IMR-90 (cell line): Measurements from ENCODE around the gene UBE2O. TPM values are rescaled to one million over a fixed set of nuclear protein-coding genes. Genes with fewer than 3 reads are reported as not detected.
A peak's percentile ranks its signal among the peaks of the same experiment; 100 is the strongest.

Source experiments
- ATAC-seq: fragments of 200-7000 bp; cut with Tn5 transposase; 2 replicates; pipeline ENCODE4 v1.9.1; 2020; ENCODE audit warnings: low read depth, mild to moderate bottlenecking, moderate library complexity
- BruUV-seq: library from RNA; stranded (reverse); fragments of 400-500 nt; replicated peaks from 2 replicates; lab custom pipeline; 2021; lab: Mats Ljungman, UMichigan
- CTCF ChIA-PET: fragments of 300-600 bp; formaldehyde crosslinking; extraction: SDS; loops from one replicate; lab custom pipeline; 2021; ENCODE audit warnings: antibody characterized with exemption; lab: Yijun Ruan, JAX
- POLR2A ChIA-PET: fragments of 300-600 bp; sonication (Branson Sonifier 250); formaldehyde crosslinking; loops from one replicate; lab custom pipeline; 2022; ENCODE audit warnings: antibody characterized with exemption; ENCODE audit not compliant: unreplicated experiment; lab: Charles Lee
- DNase-seq: peaks from one replicate; pipeline ENCODE4 v3.0.0; 2013
- H2AFZ ChIP-seq: replicated peaks from 2 replicates; pipeline ENCODE3; 2013; ENCODE audit warnings: low read length, mild to moderate bottlenecking; ENCODE audit not compliant: poor library complexity
- H2AK5ac ChIP-seq: 2 replicates; pipeline ENCODE4 v1.6.1; 2013; ENCODE audit warnings: low read depth, low read length, inconsistent platforms
- H2AK9ac ChIP-seq: replicated peaks from 2 replicates; pipeline ENCODE3; 2013; ENCODE audit warnings: mild to moderate bottlenecking, low read depth, low read length, moderate library complexity; ENCODE audit not compliant: poor library complexity
- H2BK120ac ChIP-seq: 2 replicates; pipeline ENCODE4 v1.6.1; 2013; ENCODE audit warnings: low read depth, low read length, inconsistent platforms
- H2BK15ac ChIP-seq: 3 replicates; pipeline ENCODE4 v1.6.1; 2013; ENCODE audit warnings: low read depth, low read length, inconsistent platforms
- H2BK20ac ChIP-seq: 2 replicates; pipeline ENCODE4 v1.6.1; 2013; ENCODE audit warnings: low read depth, mild to moderate bottlenecking, inconsistent platforms, low read length, moderate library complexity
- H2BK5ac ChIP-seq: 2 replicates; pipeline ENCODE4 v1.6.1; 2013; ENCODE audit warnings: mild to moderate bottlenecking, low read depth, low read length, inconsistent platforms; ENCODE audit not compliant: poor library complexity, severe bottlenecking
- H3K14ac ChIP-seq: replicated peaks from 2 replicates; pipeline ENCODE4 v1.6.1; 2013; ENCODE audit warnings: low read depth, low read length, inconsistent platforms
- H3K18ac ChIP-seq: 2 replicates; pipeline ENCODE4 v1.6.1; 2013; ENCODE audit warnings: low read depth, low read length, control low read depth
- H3K23ac ChIP-seq: 2 replicates; pipeline ENCODE4 v1.6.1; 2013; ENCODE audit warnings: low read depth, low read length, inconsistent platforms
- H3K27ac ChIP-seq: 2 replicates; pipeline ENCODE4 v1.5.1; 2013; ENCODE audit warnings: mild to moderate bottlenecking, control low read depth, low read length; ENCODE audit not compliant: insufficient read depth
- H3K27me3 ChIP-seq: 2 replicates; pipeline ENCODE4 v1.6.1; 2013; ENCODE audit warnings: low read length; ENCODE audit not compliant: control insufficient read depth, insufficient read depth
- H3K36me3 ChIP-seq: 2 replicates; pipeline ENCODE4 v1.6.1; 2013; ENCODE audit warnings: low read length, mixed read lengths; ENCODE audit not compliant: control insufficient read depth, insufficient read depth
- H3K4ac ChIP-seq: 2 replicates; pipeline ENCODE4 v1.6.1; 2013; ENCODE audit warnings: low read depth, low read length, inconsistent platforms
- H3K4me1 ChIP-seq: 2 replicates; pipeline ENCODE4 v1.6.1; 2013; ENCODE audit warnings: low read length, mixed read lengths; ENCODE audit not compliant: control insufficient read depth, insufficient read depth
- H3K4me2 ChIP-seq: 2 replicates; pipeline ENCODE4 v1.6.1; 2013; ENCODE audit warnings: low read depth, mild to moderate bottlenecking, control low read depth, low read length, moderate library complexity
- H3K4me3 ChIP-seq: 2 replicates; pipeline ENCODE4 v1.5.1; 2013; ENCODE audit warnings: low read depth, mild to moderate bottlenecking, control low read depth, low read length, moderate library complexity; ENCODE audit not compliant: insufficient read depth
- H3K56ac ChIP-seq: 2 replicates; pipeline ENCODE4 v1.6.1; 2013; ENCODE audit warnings: low read length, inconsistent platforms; ENCODE audit not compliant: insufficient read depth; ENCODE audit errors: extremely low read depth
- H3K79me1 ChIP-seq, 2 experiments: 2 replicates each; pipeline ENCODE4 v1.6.1; 2013; ENCODE audit warnings: low read length in 2 of 2, inconsistent platforms in 1 of 2, low read depth in 1 of 2
- H3K9ac ChIP-seq: 2 replicates; pipeline ENCODE4 v1.6.1; 2013; ENCODE audit warnings: low read depth, low read length, control low read depth
- H3K9me1 ChIP-seq: 2 replicates; pipeline ENCODE4 v1.6.1; 2013; ENCODE audit warnings: low read length, inconsistent platforms; ENCODE audit not compliant: insufficient read depth
- H3K9me3 ChIP-seq: 2 replicates; pipeline ENCODE4 v1.6.1; 2013; ENCODE audit warnings: low read length; ENCODE audit not compliant: control insufficient read depth, insufficient read depth
- H4K20me1 ChIP-seq: 2 replicates; pipeline ENCODE4 v1.6.1; 2013; ENCODE audit warnings: low read length, inconsistent platforms; ENCODE audit not compliant: insufficient read depth
- H4K5ac ChIP-seq: 2 replicates; pipeline ENCODE4 v1.6.1; 2013; ENCODE audit warnings: mild to moderate bottlenecking, low read depth, low read length, control low read depth
- H4K8ac ChIP-seq, 2 experiments: 2 replicates each; pipeline ENCODE4 v1.6.1; 2013; ENCODE audit warnings: low read depth in 2 of 2, low read length in 2 of 2, control low read depth in 1 of 2, inconsistent platforms in 1 of 2
- H4K91ac ChIP-seq: 2 replicates; pipeline ENCODE4 v1.6.1; 2013; ENCODE audit warnings: low read depth, low read length, inconsistent platforms; ENCODE audit not compliant: insufficient read depth
- BHLHE40 ChIP-seq: fragments of 150-350 bp; IDR thresholded peaks from 2 replicates; pipeline ENCODE4 v1.6.1; 2016; ENCODE audit warnings: mild to moderate bottlenecking, low read depth, low read length
- FOS ChIP-seq: fragments of 150-350 bp; IDR thresholded peaks from 2 replicates; pipeline ENCODE4 v1.6.1; 2016; ENCODE audit warnings: low read depth, low read length
- MAZ ChIP-seq: IDR thresholded peaks from 2 replicates; pipeline ENCODE4 v1.6.1; 2012; ENCODE audit warnings: low read depth, mild to moderate bottlenecking, low read length, improper control_type of control experiment, moderate library complexity, borderline replicate concordance
- MXI1 ChIP-seq: IDR thresholded peaks from 2 replicates; pipeline ENCODE4 v1.6.1; 2012; ENCODE audit warnings: low read depth, mild to moderate bottlenecking, low read length, moderate library complexity, borderline replicate concordance
- RAD21 ChIP-seq: IDR thresholded peaks from 2 replicates; pipeline ENCODE4 v1.6.1; 2012; ENCODE audit warnings: low read length, improper control_type of control experiment
- RCOR1 ChIP-seq: IDR thresholded peaks from 2 replicates; pipeline ENCODE4 v1.6.1; 2012; ENCODE audit warnings: mild to moderate bottlenecking, low read length, improper control_type of control experiment; ENCODE audit not compliant: insufficient replicate concordance
- RFX5 ChIP-seq: IDR thresholded peaks from 2 replicates; pipeline ENCODE4 v1.8.0; 2012; ENCODE audit warnings: low read depth, mild to moderate bottlenecking, low read length, moderate library complexity
- SMC3 ChIP-seq: fragments of 150-350 bp; IDR thresholded peaks from 2 replicates; pipeline ENCODE4 v1.6.1; 2016; ENCODE audit warnings: low read depth, mild to moderate bottlenecking, antibody characterized with exemption, low read length, moderate library complexity
- WGBS, 2 experiments: methylation state at CpG; one replicate each; pipeline versions ENCODE4 v1.1.5 to v1.1.7; 2013; ENCODE audit warnings: missing lambda C conversion rate in 2 of 2; ENCODE audit not compliant: insufficient read length in 1 of 2; ENCODE audit errors: extremely low coverage in 2 of 2; 5-methylcytosine and 5-hydroxymethylcytosine counted together
- dilution Hi-C: fragments of 300-500 bp; cut with HindIII; formaldehyde crosslinking; loops from one replicate; pipeline ENCODE4 v1.14.3; 2018; ENCODE audit warnings: low sequenced_read_pairs; ENCODE audit not compliant: unreplicated experiment
- in situ Hi-C: fragments of 300-500 bp; cut with MboI; formaldehyde crosslinking; loops from 3 replicates; pipeline ENCODE4 v1.14.3; 2019; ENCODE audit warnings: low sequenced_read_pairs, inconsistent platforms, mixed read lengths
- intact Hi-C: fragments of 100-400 bp; cut with micrococcal nuclease; formaldehyde crosslinking; loops from 2 replicates; pipeline ENCODE4 v1.10.0; 2022
- polyA plus RNA-seq, 3 experiments: library from polyadenylated mRNA; depleted of rRNA; stranded (reverse); fragments of >200 nt; gene quantifications; 2 replicates each; pipeline ENCODE4 v1.2.3, GENCODE V29; 2012; ENCODE audit warnings: low replicate concordance in 1 of 3
- total RNA-seq: library from RNA; depleted of rRNA; stranded (reverse); fragments of >200 nt; gene quantifications from 2 replicates; pipeline ENCODE4 v1.2.3, GENCODE V29; 2012

The UBE2O gene
- total and polyA plus RNA-seq, 2 of the 4 experiments (the other 2 are of a cell fraction), result 17.6 TPM

GRCh38 chr17:76441686-76442340 is 11.1 kb downstream of the UBE2O start:
- H3K27ac ChIP-seq, result no peak overlapping the region
- peaks cover 46% of the 10 kb centered on the region for H3K4me1 ChIP-seq
- no peak overlapping the region for H2BK120ac ChIP-seq
- no peaks in the 10 kb centered on the region for H3K9me3 ChIP-seq
- TF ChIP-seq SMC3 (no peak), RAD21 (no peak), BHLHE40 (no peak), FOS (no peak), RFX5 (no peak), MAZ (no peak), MXI1 (no peak), RCOR1 (no peak)
- dilution Hi-C loops, result no loop called here
- no peak overlapping the region for H3K18ac ChIP-seq
- POLR2A ChIA-PET, result no interaction called here
- no peak overlapping the region for H2BK20ac ChIP-seq
- in situ Hi-C loops, result no loop called here
- no peak overlapping the region for H3K4me2 ChIP-seq
- H2BK15ac ChIP-seq, result no peak overlapping the region
- H4K20me1 ChIP-seq, result peaks cover 84% of the 10 kb centered on the region
- H2AK5ac ChIP-seq, result no peak overlapping the region
- peak overlapping the region; percentile 90; the same call in 1 of the 2 replicates for H3K14ac ChIP-seq
- H3K23ac ChIP-seq, result no peak overlapping the region
- 0 out of 2 replicates have a peak overlapping the region, but pooled peaks have one; percentile 82 for H3K4ac ChIP-seq
- H3K9ac ChIP-seq, result no peak overlapping the region
- no TSS peak for BruUV-seq
- H4K5ac ChIP-seq, result no peak overlapping the region
- CTCF ChIA-PET, result no interaction called here
- H3K79me1 ChIP-seq, result peaks cover 42 to 93% of the 10 kb centered on the region in 2 experiments
- H2AK9ac ChIP-seq, result no peak overlapping the region
- no peak overlapping the region for H3K56ac ChIP-seq
- H2BK5ac ChIP-seq, result no peak overlapping the region
- H3K27me3 ChIP-seq, result no peaks in the 10 kb centered on the region
- no peaks in the 10 kb centered on the region for H3K36me3 ChIP-seq
- peaks cover 55% of the 10 kb centered on the region for H3K9me1 ChIP-seq
- ATAC-seq (no peak), DNase-seq (no peak)
- H3K4me3 ChIP-seq, result no peak overlapping the region
- intact Hi-C loops, result no loop called here
- H4K91ac ChIP-seq, result no peak overlapping the region
- no peak overlapping the region for H4K8ac ChIP-seq
- no peak overlapping the region for H2AFZ ChIP-seq
- 87% methylated on average over 3 of the region's 13 CpGs; no CpG with 5 or more reads in 1 of the 2 experiments for WGBS, 2 experiments
